CD4-positive, alpha-beta memory T cell (primary cell): Measurements from ENCODE around the gene FAM118B. TPM values are rescaled to one million over a fixed set of nuclear protein-coding genes. Genes with fewer than 3 reads are reported as not detected.

Source experiments
- CTCF ChIA-PET: fragments of 350-600 bp; sonication (Branson Sonifier 250); formaldehyde crosslinking; loops from one replicate; lab custom pipeline; 2021; ENCODE audit warnings: inconsistent platforms; ENCODE audit not compliant: partially characterized antibody; lab: Charles Lee
- POLR2A ChIA-PET: fragments of 350-600 bp; sonication (Branson Sonifier 250); formaldehyde crosslinking; loops from one replicate; lab custom pipeline; 2021; ENCODE audit not compliant: partially characterized antibody; lab: Charles Lee
- DNase-seq, 5 donors: peaks; one replicate each; pipeline versions ENCODE4 v3.0.0 to v3.0.0-alpha.2; 2020 to 2022; ENCODE audit warnings: mixed read lengths in 1 of 5
- H3K27ac ChIP-seq: one replicate; pipeline ENCODE4 v1.7.0; 2013; ENCODE audit warnings: low read depth, low read length
- H3K27me3 ChIP-seq: 2 replicates; pipeline ENCODE4 v1.7.0; 2013; ENCODE audit warnings: mild to moderate bottlenecking, low read length, moderate library complexity; ENCODE audit not compliant: insufficient read depth
- H3K36me3 ChIP-seq: 2 replicates; pipeline ENCODE4 v1.7.0; 2013; ENCODE audit warnings: mild to moderate bottlenecking, low read length, moderate library complexity; ENCODE audit not compliant: insufficient read depth
- H3K4me1 ChIP-seq: 2 replicates; pipeline ENCODE4 v1.7.0; 2013; ENCODE audit warnings: mild to moderate bottlenecking, low read length, moderate library complexity; ENCODE audit not compliant: insufficient read depth
- H3K4me3 ChIP-seq, 2 donors: one replicate each; pipeline ENCODE4 v1.7.0; 2013; ENCODE audit warnings: low read length in 2 of 2, mild to moderate bottlenecking in 1 of 2
- H3K9me3 ChIP-seq, 2 donors: one replicate each; pipeline ENCODE4 v1.7.0; 2013; ENCODE audit warnings: low read length in 2 of 2, control low read depth in 1 of 2; ENCODE audit not compliant: control insufficient read depth in 1 of 2
- H3K27ac Mint-ChIP-seq, 7 donors: one replicate each; pipeline ENCODE4 v1.8.0; 2020 to 2021; ENCODE audit warnings: mixed read lengths in 7 of 7, mild to moderate bottlenecking in 6 of 7, inconsistent platforms in 3 of 7, moderate library complexity in 3 of 7
- H3K27me3 Mint-ChIP-seq, 2 donors: one replicate each; pipeline ENCODE4 v1.8.0; 2020 to 2021; ENCODE audit warnings: mixed read lengths in 2 of 2
- H3K36me3 Mint-ChIP-seq, 2 donors: one replicate each; pipeline ENCODE4 v1.8.0; 2020 to 2021; ENCODE audit warnings: mixed read lengths in 2 of 2, inconsistent platforms in 1 of 2, mild to moderate bottlenecking in 1 of 2
- H3K4me1 Mint-ChIP-seq, 4 donors: one replicate each; pipeline ENCODE4 v1.8.0; 2020 to 2021; ENCODE audit warnings: mixed read lengths in 4 of 4, mild to moderate bottlenecking in 1 of 4
- H3K4me3 Mint-ChIP-seq, 8 donors: one replicate each; pipeline ENCODE4 v1.8.0; 2020 to 2021; ENCODE audit warnings: mixed read lengths in 8 of 8, mild to moderate bottlenecking in 7 of 8, moderate library complexity in 6 of 8, inconsistent platforms in 3 of 8
- H3K9me3 Mint-ChIP-seq, 8 donors: one replicate each; pipeline ENCODE4 v1.8.0; 2020 to 2021; ENCODE audit warnings: mixed read lengths in 8 of 8, mild to moderate bottlenecking in 5 of 8, inconsistent platforms in 3 of 8, moderate library complexity in 1 of 8
- intact Hi-C: fragments of 100-400 bp; cut with micrococcal nuclease; formaldehyde crosslinking; loops from one replicate; pipeline ENCODE4 v1.15.1; 2023
- polyA plus RNA-seq, 2 donors: library from polyadenylated mRNA; unstranded; fragments of 300-500 nt; fragmentation: Illumina TruSeq; gene quantifications; one replicate each; pipeline ENCODE4 v1.2.3, GENCODE V29; 2021
- total RNA-seq, 2 experiments: library from RNA; stranded (reverse); gene quantifications; one replicate each; pipeline ENCODE4 v1.2.3, GENCODE V29; 2021

FAM118B gene
- total and polyA plus RNA-seq, 4 experiments from 2014 or later: 8.4 to 13.7 (median 12.9) TPM

GRCh38 chr11:126268361-126268707 lies 56.8 kb downstream of the FAM118B start:
- H3K36me3 ChIP-seq: peaks cover 42% of the 10 kb centered on the region
- intact Hi-C loops: loop anchor here (10.0 kb wide), 2 partner anchors 674 to 704 kb away; partner anchors contain the start of genes EI24 and STT3A
- Mint-ChIP-seq H3K9me3 (no peaks in the 10 kb centered on the region), H3K27ac (peak overlapping the region; percentile 94 to 99 (median 99)), H3K4me3 (peak overlapping the region; percentile 95 to 99 (median 96)), H3K4me1 (peaks cover 19 to 43% (median 24%) of the 10 kb centered on the region in 4 donors), H3K27me3 (no peaks in the 10 kb centered on the region), H3K36me3 (peaks cover 49 to 64% of the 10 kb centered on the region in 2 donors)
- ChIA-PET POLR2A (interaction anchor here (0.9 to 6.1 kb wide), 15 partner anchors 10 to 698 kb away, joined by 3 to 101 read pairs (median 4); partner anchors contain the start of genes CDON, DCPS, EI24 and FAM118B), CTCF (interaction anchor here (1.1 kb wide), 1 partner anchor 15 kb away, joined by 3 read pairs; no protein-coding TSS in a partner anchor)
- peak overlapping the region; percentile 83 for H3K27ac ChIP-seq
- DNase-seq: peak in 1 of 5 donors; percentile 14
- no peaks in the 10 kb centered on the region for H3K9me3 ChIP-seq
- H3K4me1 ChIP-seq: peaks cover 26% of the 10 kb centered on the region
- no peaks in the 10 kb centered on the region for H3K27me3 ChIP-seq
- H3K4me3 ChIP-seq: peak overlapping the region; percentile 84 to 96

- peaks cover 49 to 59% of the 10 kb centered on the region in 2 donors for H3K36me3 Mint-ChIP-seq
- intact Hi-C loops: loop anchor here (1.0 to 10.0 kb wide), 5 partner anchors 13 to 704 kb away; partner anchors contain the start of genes DCPS, EI24, FAM118B and RPUSD4
- peak within 1 kb of the TSS; percentile 83 for H3K27ac ChIP-seq
- H3K27me3 Mint-ChIP-seq: no peaks in the 10 kb centered on the region
- no peaks in the 10 kb centered on the region for H3K9me3 Mint-ChIP-seq
- peak; percentile 100 for DNase-seq
- H3K27me3 ChIP-seq: no peaks in the 10 kb centered on the region
- H3K27ac Mint-ChIP-seq: peak within 1 kb of the TSS; percentile 94 to 99 (median 99)
- ChIA-PET POLR2A (interaction anchor here (0.9 to 6.1 kb wide), 16 partner anchors 10 to 699 kb away, joined by 3 to 101 read pairs (median 4); partner anchors contain the start of genes CDON, DCPS, EI24 and FAM118B), CTCF (interaction anchor here (1.1 to 1.8 kb wide), 3 partner anchors 13 to 212 kb away, joined by 3 to 8 read pairs (median 4); no protein-coding TSS in a partner anchor)
- peaks cover 36% of the 10 kb centered on the region for H3K36me3 ChIP-seq
- H3K4me3 Mint-ChIP-seq: peak within 1 kb of the TSS; percentile 95 to 99 (median 96)
- H3K9me3 ChIP-seq: no peaks in the 10 kb centered on the region
- H3K4me1 ChIP-seq: peaks cover 26% of the 10 kb centered on the region
- peaks cover 19 to 43% (median 24%) of the 10 kb centered on the region in 4 donors for H3K4me1 Mint-ChIP-seq
- peak within 1 kb of the TSS; percentile 84 to 96 for H3K4me3 ChIP-seq
Measured at GRCh38 chr11:126268708-126269579, 57.4 kb downstream of the FAM118B start, which contains the start of the genes FOXRED1 and SRPRA. Gene FOXRED1 (plus strand): TSS chr11:126269154. CDS start chr11:126269207, 53 bp downstream. Gene SRPRA (minus strand): TSS chr11:126268895. CDS start chr11:126268804, 91 bp downstream.

- peaks cover 14% of the 10 kb centered on the region for H3K36me3 ChIP-seq
- peaks cover 25 to 28% of the 10 kb centered on the region in 2 donors for H3K36me3 Mint-ChIP-seq
- H3K9me3 ChIP-seq: no peaks in the 10 kb centered on the region
- ChIA-PET POLR2A (no interaction called here), CTCF (no interaction called here)
- DNase-seq: no peak
- H3K27ac ChIP-seq: no peak overlapping the region
- no peaks in the 10 kb centered on the region for H3K27me3 Mint-ChIP-seq
- H3K4me1 ChIP-seq: peaks cover 17% of the 10 kb centered on the region
- no peak overlapping the region for H3K4me3 ChIP-seq
- no peaks in the 10 kb centered on the region for H3K9me3 Mint-ChIP-seq
- no peak overlapping the region for H3K27ac Mint-ChIP-seq
- H3K4me3 Mint-ChIP-seq: no peak overlapping the region
- intact Hi-C loops: no loop called here
- H3K27me3 ChIP-seq: no peaks in the 10 kb centered on the region
- H3K4me1 Mint-ChIP-seq: peaks cover 16 to 31% (median 24%) of the 10 kb centered on the region in 4 donors
Measured at GRCh38 chr11:126277322-126277721, 65.7 kb downstream of the FAM118B start.

GRCh38 chr11:126277780-126278179 lies 66.2 kb downstream of the FAM118B start:
- Mint-ChIP-seq H3K4me3 (no peak overlapping the region), H3K4me1 (peaks cover 19 to 34% (median 26%) of the 10 kb centered on the region in 4 donors), H3K27me3 (no peaks in the 10 kb centered on the region), H3K27ac (peak overlapping the region in 1 of 7 donors; percentile 78), H3K36me3 (peaks cover 25 to 28% of the 10 kb centered on the region in 2 donors), H3K9me3 (no peaks in the 10 kb centered on the region)
- H3K27me3 ChIP-seq: no peaks in the 10 kb centered on the region
- POLR2A ChIA-PET: interaction anchor here (1.1 kb wide), 1 partner anchor 22 kb away, joined by 3 read pairs; no protein-coding TSS in a partner anchor
- H3K4me3 ChIP-seq: no peak overlapping the region
- H3K4me1 ChIP-seq: peaks cover 18% of the 10 kb centered on the region
- H3K9me3 ChIP-seq: no peaks in the 10 kb centered on the region
- no peak overlapping the region for H3K27ac ChIP-seq
- no peak for DNase-seq
- intact Hi-C loops: no loop called here
- CTCF ChIA-PET: no interaction called here
- peaks cover 14% of the 10 kb centered on the region for H3K36me3 ChIP-seq

- Histone ChIP-seq H3K4me3 (no peak overlapping the region), H3K9me3 (no peaks in the 10 kb centered on the region), H3K27ac (no peak overlapping the region), H3K27me3 (no peaks in the 10 kb centered on the region), H3K4me1 (peaks cover 27% of the 10 kb centered on the region), H3K36me3 (peaks cover 14% of the 10 kb centered on the region)
- POLR2A ChIA-PET: interaction anchor here (0.6 to 5.7 kb wide), 3 partner anchors 9 to 141 kb away, joined by 3 to 101 read pairs (median 4); partner anchors contain the start of genes FOXRED1 and SRPRA
- H3K36me3 Mint-ChIP-seq: peaks cover 15 to 25% of the 10 kb centered on the region in 2 donors
- peaks cover 24 to 43% (median 33%) of the 10 kb centered on the region in 4 donors for H3K4me1 Mint-ChIP-seq
- no peak for DNase-seq
- no peaks in the 10 kb centered on the region for H3K27me3 Mint-ChIP-seq
- intact Hi-C loops: no loop called here
- peak overlapping the region in 4 of 7 donors; percentile 5 to 55 (median 50) for H3K27ac Mint-ChIP-seq
- peak overlapping the region in 1 of 8 donors; percentile 0 for H3K4me3 Mint-ChIP-seq
- CTCF ChIA-PET: no interaction called here
- no peaks in the 10 kb centered on the region for H3K9me3 Mint-ChIP-seq
Measured at GRCh38 chr11:126279191-126279590, 67.6 kb downstream of the FAM118B start.

- no peaks in the 10 kb centered on the region for H3K9me3 ChIP-seq
- H3K27ac ChIP-seq: no peak overlapping the region
- no peaks in the 10 kb centered on the region for H3K9me3 Mint-ChIP-seq
- ChIA-PET POLR2A (interaction anchor here (5.7 kb wide), 1 partner anchor 10 kb away, joined by 101 read pairs; the partner anchor contains the start of genes FOXRED1 and SRPRA), CTCF (no interaction called here)
- H3K36me3 ChIP-seq: peaks cover 5% of the 10 kb centered on the region
- H3K27ac Mint-ChIP-seq: peak overlapping the region; percentile 36 to 90 (median 77)
- intact Hi-C loops: loop anchor here (5.0 to 10.0 kb wide), 3 partner anchors 77 to 656 kb away; partner anchors contain the start of genes CDON, CHEK1 and ST3GAL4
- H3K4me3 Mint-ChIP-seq: peak overlapping the region; percentile 4 to 64 (median 42)
- H3K4me1 Mint-ChIP-seq: peaks cover 30 to 54% (median 42%) of the 10 kb centered on the region in 4 donors
- no peaks in the 10 kb centered on the region for H3K27me3 ChIP-seq
- H3K36me3 Mint-ChIP-seq: peaks cover 12 to 17% of the 10 kb centered on the region in 2 donors
- no peak for DNase-seq
- H3K4me1 ChIP-seq: peaks cover 39% of the 10 kb centered on the region
- H3K27me3 Mint-ChIP-seq: no peaks in the 10 kb centered on the region
- H3K4me3 ChIP-seq: no peak overlapping the region
Measured at GRCh38 chr11:126280595-126280994, 69.0 kb downstream of the FAM118B start.
